K562 (cell line): Measurements from ENCODE around the gene TMEM217. TPM values are rescaled to one million over a fixed set of nuclear protein-coding genes. Genes with fewer than 3 reads are reported as not detected.

ENCODE experiments used
- BHLHE40 ChIP-seq: IDR thresholded peaks from 2 replicates; pipeline ENCODE4 v1.6.1; 2011; ENCODE audit warnings: low read length, improper control_type of control experiment
- CXXC5 ChIP-seq: fragments of 250-450 bp; sonication (Bioruptor Pico); IDR thresholded peaks from 2 replicates; pipeline ENCODE4 v1.8.0; 2022; ENCODE audit warnings: inconsistent platforms, mild to moderate bottlenecking, moderate library complexity
- FOXK1 ChIP-seq: sonication (generic); formaldehyde crosslinking; IDR thresholded peaks from 2 replicates; pipeline ENCODE4 v1.8.0; 2022; ENCODE audit warnings: missing genetic modification reagents, mild to moderate bottlenecking, borderline replicate concordance
- HDGF ChIP-seq: fragments of 450-650 bp; IDR thresholded peaks from 2 replicates; pipeline ENCODE4 v1.6.1; 2016
- JUNB ChIP-seq: fragments of 450-650 bp; formaldehyde crosslinking; conservative IDR thresholded peaks from 2 replicates; pipeline ENCODE4 v1.4.0; 2020; ENCODE audit warnings: mild to moderate bottlenecking
- KDM1A ChIP-seq, 2 experiments: fragments of 450-650 bp; IDR thresholded peaks; 2 replicates each; pipeline ENCODE4 v1.6.1; 2016; ENCODE audit warnings: mild to moderate bottlenecking in 2 of 2
- MYNN ChIP-seq, 2 experiments: sonication (generic); formaldehyde crosslinking in 1 of 2; IDR thresholded peaks; 2 replicates each; pipeline versions ENCODE4 v1.5.0 to v1.6.1; 2016 to 2020; ENCODE audit warnings: antibody characterized with exemption in 1 of 2, missing genetic modification reagents in 1 of 2
- NCOR1 ChIP-seq: fragments of 450-650 bp; IDR thresholded peaks from 2 replicates; pipeline ENCODE4 v1.6.1; 2016; ENCODE audit warnings: mild to moderate bottlenecking, moderate library complexity
- POLR2G ChIP-seq: fragments of 200-400 bp; formaldehyde crosslinking; IDR thresholded peaks from 2 replicates; pipeline ENCODE4 v1.6.1; 2017; ENCODE audit warnings: low read depth, mild to moderate bottlenecking, antibody characterized with exemption, low read length, moderate library complexity
- RBM14 ChIP-seq: fragments of 200-400 bp; formaldehyde crosslinking; IDR thresholded peaks from 2 replicates; pipeline ENCODE4 v1.6.1; 2018; ENCODE audit warnings: low read depth, mild to moderate bottlenecking, low read length, moderate library complexity, borderline replicate concordance; ENCODE audit not compliant: insufficient read depth
- RFX7 ChIP-seq: fragments of 250-450 bp; sonication (Bioruptor Pico); IDR thresholded peaks from 2 replicates; pipeline ENCODE4 v1.5.1; 2021; ENCODE audit warnings: mild to moderate bottlenecking
- SMAD1 ChIP-seq: fragments of 150-350 bp; IDR thresholded peaks from 2 replicates; pipeline ENCODE4 v1.6.1; 2014; ENCODE audit warnings: low read length, low read depth; ENCODE audit not compliant: partially characterized antibody
- SNIP1 ChIP-seq: fragments of 450-650 bp; IDR thresholded peaks from 2 replicates; pipeline ENCODE4 v1.7.1; 2017; ENCODE audit warnings: low read depth, mild to moderate bottlenecking
- polyA plus RNA-seq, 8 experiments: library from polyadenylated mRNA; depleted of rRNA in 4 of 8; stranded (reverse) in 5 of 8; unstranded in 3 of 8; fragments of >200 nt; fragmentation: Nextera tagmentation in 2 of 8; fragmentation: Illumina TruSeq in 1 of 8; extraction: Ambion mirVana in 2 of 8; extraction: Trizol in 1 of 8; gene quantifications; 2 replicates each; pipeline versions ENCODE4 v1.2.1 to v1.2.3, GENCODE V29; 2011 to 2014; ENCODE audit warnings: inconsistent platforms in 1 of 8, missing spikeins in 1 of 8
- total RNA-seq, 7 experiments: library from RNA; depleted of rRNA in 6 of 7; stranded (reverse); fragments of >200 nt in 6 of 7; fragmentation: Illumina TruSeq in 2 of 7; extraction: Trizol in 2 of 7; gene quantifications; 2 replicates each; pipeline versions ENCODE4 v1.2.1 to v1.2.3, GENCODE V29; 2011 to 2021; ENCODE audit warnings: low replicate concordance in 1 of 7
- TF ChIP-seq, protein P1 (sequence below): fragments of 250-450 bp; sonication (Bioruptor Pico); IDR thresholded peaks from 2 replicates; pipeline ENCODE4 v1.8.0; 2022; ENCODE audit warnings: moderate library complexity, mild to moderate bottlenecking, inconsistent platforms
- TF ChIP-seq, protein P2 (sequence below): fragments of 200-400 bp; formaldehyde crosslinking; IDR thresholded peaks from 2 replicates; pipeline ENCODE4 v1.6.1; 2017; ENCODE audit warnings: mild to moderate bottlenecking, low read depth, low read length, moderate library complexity
- TF ChIP-seq, protein P3 (sequence below): sonication (generic); formaldehyde crosslinking; IDR thresholded peaks from 2 replicates; pipeline ENCODE4 v1.8.1; 2023; ENCODE audit warnings: mild to moderate bottlenecking, missing genetic modification reagents
- TF ChIP-seq, protein P4 (sequence below): fragments of 250-450 bp; sonication (Bioruptor Pico); IDR thresholded peaks from 2 replicates; pipeline ENCODE4 v1.8.0; 2021; ENCODE audit warnings: moderate library complexity, mild to moderate bottlenecking, inconsistent platforms
- TF ChIP-seq, protein P5 (sequence below): fragments of 450-650 bp; IDR thresholded peaks from 2 replicates; pipeline ENCODE4 v1.6.1; 2018; ENCODE audit not compliant: partially characterized antibody

Gene TMEM217
- total and polyA plus RNA-seq, 9 of the 15 experiments (the other 6 are each of a cell fraction or from before 2014, with no cell fraction given): 1.3 to 8.0 (median 1.9) TPM

DNA sequence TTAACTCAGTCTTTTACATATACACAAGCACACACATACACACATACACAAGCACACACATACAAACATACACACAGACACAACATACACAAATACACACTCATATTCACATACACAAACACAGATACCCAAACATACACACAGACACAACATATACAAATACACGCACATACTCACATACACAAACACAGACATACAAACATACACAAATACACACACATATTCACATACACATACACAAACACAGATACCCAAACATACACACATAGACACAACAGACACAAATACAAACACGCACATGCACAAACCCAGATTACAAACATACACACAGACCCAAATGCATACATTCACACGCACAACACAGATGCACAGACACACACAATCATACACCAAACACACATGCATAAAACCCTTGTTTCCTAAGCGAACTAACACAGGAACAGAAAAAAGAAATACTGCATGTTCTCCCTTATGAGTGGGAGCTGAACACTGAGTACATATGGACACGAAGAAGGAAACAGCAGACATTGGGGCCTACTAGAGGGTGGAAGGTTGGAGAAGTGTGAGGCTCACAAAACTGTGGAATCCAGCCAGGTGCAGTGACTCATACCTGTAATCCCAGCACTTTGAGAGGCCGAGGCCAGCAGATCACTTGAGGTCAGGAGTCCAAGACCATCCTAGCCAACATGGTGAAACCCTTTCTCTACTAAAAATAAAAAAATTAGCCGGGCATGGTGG lies 53.8 kb downstream of the TMEM217 start (continued):
- no peak; the same call in 1 of the 2 replicates for TF ChIP-seq RFX7 (CRISPR knock-in tag)
- TF ChIP-seq, protein P1, sequence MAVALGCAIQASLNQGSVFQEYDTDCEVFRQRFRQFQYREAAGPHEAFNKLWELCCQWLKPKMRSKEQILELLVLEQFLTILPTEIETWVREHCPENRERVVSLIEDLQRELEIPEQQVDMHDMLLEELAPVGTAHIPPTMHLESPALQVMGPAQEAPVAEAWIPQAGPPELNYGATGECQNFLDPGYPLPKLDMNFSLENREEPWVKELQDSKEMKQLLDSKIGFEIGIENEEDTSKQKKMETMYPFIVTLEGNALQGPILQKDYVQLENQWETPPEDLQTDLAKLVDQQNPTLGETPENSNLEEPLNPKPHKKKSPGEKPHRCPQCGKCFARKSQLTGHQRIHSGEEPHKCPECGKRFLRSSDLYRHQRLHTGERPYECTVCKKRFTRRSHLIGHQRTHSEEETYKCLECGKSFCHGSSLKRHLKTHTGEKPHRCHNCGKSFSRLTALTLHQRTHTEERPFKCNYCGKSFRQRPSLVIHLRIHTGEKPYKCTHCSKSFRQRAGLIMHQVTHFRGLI (CRISPR knock-in tag): no peak
- TF ChIP-seq, protein P2, sequence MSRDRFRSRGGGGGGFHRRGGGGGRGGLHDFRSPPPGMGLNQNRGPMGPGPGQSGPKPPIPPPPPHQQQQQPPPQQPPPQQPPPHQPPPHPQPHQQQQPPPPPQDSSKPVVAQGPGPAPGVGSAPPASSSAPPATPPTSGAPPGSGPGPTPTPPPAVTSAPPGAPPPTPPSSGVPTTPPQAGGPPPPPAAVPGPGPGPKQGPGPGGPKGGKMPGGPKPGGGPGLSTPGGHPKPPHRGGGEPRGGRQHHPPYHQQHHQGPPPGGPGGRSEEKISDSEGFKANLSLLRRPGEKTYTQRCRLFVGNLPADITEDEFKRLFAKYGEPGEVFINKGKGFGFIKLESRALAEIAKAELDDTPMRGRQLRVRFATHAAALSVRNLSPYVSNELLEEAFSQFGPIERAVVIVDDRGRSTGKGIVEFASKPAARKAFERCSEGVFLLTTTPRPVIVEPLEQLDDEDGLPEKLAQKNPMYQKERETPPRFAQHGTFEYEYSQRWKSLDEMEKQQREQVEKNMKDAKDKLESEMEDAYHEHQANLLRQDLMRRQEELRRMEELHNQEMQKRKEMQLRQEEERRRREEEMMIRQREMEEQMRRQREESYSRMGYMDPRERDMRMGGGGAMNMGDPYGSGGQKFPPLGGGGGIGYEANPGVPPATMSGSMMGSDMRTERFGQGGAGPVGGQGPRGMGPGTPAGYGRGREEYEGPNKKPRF: no peak
- TF ChIP-seq SMAD1: no peak
- peak; percentile 100 for TF ChIP-seq HDGF
- TF ChIP-seq, protein P3, sequence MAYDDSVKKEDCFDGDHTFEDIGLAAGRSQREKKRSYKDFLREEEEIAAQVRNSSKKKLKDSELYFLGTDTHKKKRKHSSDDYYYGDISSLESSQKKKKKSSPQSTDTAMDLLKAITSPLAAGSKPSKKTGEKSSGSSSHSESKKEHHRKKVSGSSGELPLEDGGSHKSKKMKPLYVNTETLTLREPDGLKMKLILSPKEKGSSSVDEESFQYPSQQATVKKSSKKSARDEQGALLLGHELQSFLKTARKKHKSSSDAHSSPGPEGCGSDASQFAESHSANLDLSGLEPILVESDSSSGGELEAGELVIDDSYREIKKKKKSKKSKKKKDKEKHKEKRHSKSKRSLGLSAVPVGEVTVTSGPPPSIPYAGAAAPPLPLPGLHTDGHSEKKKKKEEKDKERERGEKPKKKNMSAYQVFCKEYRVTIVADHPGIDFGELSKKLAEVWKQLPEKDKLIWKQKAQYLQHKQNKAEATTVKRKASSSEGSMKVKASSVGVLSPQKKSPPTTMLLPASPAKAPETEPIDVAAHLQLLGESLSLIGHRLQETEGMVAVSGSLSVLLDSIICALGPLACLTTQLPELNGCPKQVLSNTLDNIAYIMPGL (CRISPR knock-in tag): no peak
- TF ChIP-seq, protein P4, sequence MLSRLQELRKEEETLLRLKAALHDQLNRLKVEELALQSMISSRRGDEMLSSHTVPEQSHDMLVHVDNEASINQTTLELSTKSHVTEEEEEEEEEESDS (CRISPR knock-in tag): no peak
- peak; percentile 60 to 73 for TF ChIP-seq KDM1A (IDR thresholded peaks at IDR 0.05)
- 0 out of 2 replicates have a peak, but pooled peaks have one; percentile 15 for TF ChIP-seq BHLHE40
- TF ChIP-seq NCOR1: peak; percentile 45
- TF ChIP-seq RBM14: no peak
- no peak for TF ChIP-seq MYNN (IDR thresholded peaks at IDR 0.05)
- TF ChIP-seq MYNN (CRISPR knock-in tag; IDR thresholded peaks at IDR 0.05): no peak
- no peak for TF ChIP-seq POLR2G
- peak; percentile 61 for TF ChIP-seq CXXC5 (CRISPR knock-in tag)
- TF ChIP-seq SNIP1: peak; percentile 59
- TF ChIP-seq, protein P5, sequence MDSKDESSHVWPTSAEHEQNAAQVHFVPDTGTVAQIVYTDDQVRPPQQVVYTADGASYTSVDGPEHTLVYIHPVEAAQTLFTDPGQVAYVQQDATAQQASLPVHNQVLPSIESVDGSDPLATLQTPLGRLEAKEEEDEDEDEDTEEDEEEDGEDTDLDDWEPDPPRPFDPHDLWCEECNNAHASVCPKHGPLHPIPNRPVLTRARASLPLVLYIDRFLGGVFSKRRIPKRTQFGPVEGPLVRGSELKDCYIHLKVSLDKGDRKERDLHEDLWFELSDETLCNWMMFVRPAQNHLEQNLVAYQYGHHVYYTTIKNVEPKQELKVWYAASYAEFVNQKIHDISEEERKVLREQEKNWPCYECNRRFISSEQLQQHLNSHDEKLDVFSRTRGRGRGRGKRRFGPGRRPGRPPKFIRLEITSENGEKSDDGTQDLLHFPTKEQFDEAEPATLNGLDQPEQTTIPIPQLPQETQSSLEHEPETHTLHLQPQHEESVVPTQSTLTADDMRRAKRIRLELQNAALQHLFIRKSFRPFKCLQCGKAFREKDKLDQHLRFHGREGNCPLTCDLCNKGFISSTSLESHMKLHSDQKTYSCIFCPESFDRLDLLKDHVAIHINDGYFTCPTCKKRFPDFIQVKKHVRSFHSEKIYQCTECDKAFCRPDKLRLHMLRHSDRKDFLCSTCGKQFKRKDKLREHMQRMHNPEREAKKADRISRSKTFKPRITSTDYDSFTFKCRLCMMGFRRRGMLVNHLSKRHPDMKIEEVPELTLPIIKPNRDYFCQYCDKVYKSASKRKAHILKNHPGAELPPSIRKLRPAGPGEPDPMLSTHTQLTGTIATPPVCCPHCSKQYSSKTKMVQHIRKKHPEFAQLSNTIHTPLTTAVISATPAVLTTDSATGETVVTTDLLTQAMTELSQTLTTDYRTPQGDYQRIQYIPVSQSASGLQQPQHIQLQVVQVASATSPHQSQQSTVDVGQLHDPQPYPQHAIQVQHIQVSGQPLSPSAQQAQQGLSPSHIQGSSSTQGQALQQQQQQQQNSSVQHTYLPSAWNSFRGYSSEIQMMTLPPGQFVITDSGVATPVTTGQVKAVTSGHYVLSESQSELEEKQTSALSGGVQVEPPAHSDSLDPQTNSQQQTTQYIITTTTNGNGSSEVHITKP: no peak
- no peak for TF ChIP-seq FOXK1 (CRISPR knock-in tag)
- TF ChIP-seq JUNB: 0 out of 2 replicates have a peak, but pooled peaks have one; percentile 49
